HK-2 (cell line): ENCODE measurements around the gene LRRC4C.
"Not testable (repeated sequence)": the region's sequence is repeated elsewhere in the genome, so short reads cannot be mapped to it uniquely, and the experiment has no call there.

Experiments used
- DNase-seq: peaks from one replicate; pipeline ENCODE4 v3.0.0-alpha.2; 2018; ENCODE audit not compliant: unreplicated experiment

The LRRC4C gene

DNA sequence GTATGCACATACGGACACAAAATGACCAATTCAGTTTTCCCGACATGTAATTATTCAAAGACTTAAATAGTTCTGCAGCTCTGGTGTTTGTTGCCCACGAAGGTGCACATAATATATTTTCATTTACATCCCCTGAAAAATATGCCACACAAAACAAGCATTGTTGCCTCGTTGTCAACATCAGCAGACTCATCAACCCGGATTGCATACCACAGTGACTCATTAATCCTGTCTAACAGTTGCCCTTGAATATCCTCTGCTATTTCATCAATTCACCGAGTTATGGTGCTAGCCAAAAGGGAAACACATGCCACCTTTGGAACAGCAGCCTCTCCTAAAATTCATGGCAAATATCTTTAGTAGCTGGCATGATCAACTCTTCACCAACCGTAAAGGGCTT is 582.2 kb downstream of the LRRC4C start:
- no peak for DNase-seq

GRCh38 chr11:40867991-40868632 is 591.3 kb downstream of the LRRC4C start:
- DNase-seq, result no peak

DNA sequence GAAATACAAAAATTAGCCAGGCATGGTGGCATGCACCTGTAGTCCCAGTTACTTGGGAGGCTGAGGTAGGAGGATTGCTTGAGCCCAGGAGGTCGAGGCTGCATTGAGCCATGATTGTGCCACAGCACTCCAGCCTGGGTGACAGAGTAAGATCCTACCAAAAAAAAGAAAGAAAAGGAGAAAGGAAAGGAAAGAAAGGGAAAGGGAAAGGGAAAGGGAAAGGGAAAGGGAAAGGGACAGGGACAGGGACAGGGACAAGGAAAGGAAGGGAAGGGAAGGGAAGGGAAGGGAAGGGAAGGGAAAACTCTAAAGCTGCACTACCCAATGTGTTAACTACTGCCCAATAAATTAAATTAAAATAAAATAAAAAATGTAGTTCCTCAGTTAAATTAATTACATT is 601.7 kb downstream of the LRRC4C start:
- DNase-seq, result not testable (repeated sequence)

DNA sequence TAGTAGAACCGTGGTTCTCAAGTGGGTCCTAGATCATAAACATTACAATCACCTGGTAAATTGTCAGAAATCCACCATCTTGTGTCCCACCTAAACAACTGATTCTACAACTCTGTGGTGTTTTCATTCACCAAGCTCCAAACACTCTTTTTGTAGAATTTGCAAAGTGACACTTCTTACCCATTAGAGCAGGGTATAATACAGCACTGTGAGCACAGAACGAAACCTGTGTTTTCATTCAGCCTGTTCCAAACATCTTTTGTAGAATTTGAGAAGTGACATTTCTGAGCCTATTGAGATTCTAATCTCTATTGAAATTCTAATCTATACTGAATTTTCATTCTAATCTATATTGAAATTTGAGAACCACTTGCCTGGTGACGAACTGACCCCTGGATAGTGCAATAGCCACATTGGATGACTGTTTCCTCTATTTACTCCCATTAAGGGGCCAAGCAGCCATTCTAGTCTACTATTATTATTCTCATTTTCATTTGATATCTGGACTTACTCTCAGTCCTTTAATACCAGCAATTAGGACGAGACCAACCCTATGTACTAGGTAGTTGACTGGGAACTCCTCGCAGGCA is 616.6 kb downstream of the LRRC4C start:
- no peak for DNase-seq

GRCh38 chr11:40841231-40841630 is 618.2 kb downstream of the LRRC4C start:
- no peak for DNase-seq

DNA sequence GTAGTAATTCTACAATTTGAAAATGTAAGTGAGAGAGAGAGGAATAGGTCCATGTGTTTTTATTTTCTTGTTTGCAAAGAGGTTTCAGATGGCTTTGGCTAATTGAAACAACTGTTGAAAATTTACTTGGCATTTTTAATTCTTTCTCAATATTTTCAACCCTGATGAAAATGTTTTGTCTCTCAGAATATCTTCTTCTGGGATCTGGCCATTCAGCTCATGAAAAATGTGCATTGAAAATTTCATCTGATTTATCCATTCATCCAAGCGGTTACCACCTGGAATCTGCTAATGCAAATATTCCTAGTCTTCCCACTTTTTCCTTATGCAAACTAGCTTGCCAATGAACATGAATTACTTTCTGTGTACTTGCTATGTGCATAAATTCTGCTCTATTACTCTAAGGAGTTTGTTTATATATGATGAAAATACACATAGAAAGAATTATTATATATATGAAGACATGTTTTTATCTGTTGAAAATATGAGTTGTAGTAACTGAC is 621.2 kb downstream of the LRRC4C start:
- DNase-seq, result no peak

DNA sequence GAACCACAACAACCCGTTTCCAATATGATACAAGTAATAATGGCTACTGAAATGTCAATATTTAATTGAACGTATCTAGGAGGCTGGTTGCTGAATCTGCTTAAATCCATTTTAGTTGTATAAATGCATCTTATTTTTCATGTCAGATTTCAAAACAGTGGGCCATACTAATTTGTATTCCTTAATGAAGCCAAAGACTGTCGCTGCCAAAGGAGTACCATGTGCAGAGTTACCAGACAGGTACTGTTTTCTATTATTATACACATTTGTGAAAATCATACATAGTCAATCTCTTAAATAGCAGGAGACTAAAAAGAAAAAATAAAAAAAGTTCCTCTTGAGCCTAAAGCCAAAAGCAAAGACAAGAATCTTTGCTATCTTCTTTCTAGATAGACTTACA is 632.3 kb downstream of the LRRC4C start:
- no peak for DNase-seq

DNA sequence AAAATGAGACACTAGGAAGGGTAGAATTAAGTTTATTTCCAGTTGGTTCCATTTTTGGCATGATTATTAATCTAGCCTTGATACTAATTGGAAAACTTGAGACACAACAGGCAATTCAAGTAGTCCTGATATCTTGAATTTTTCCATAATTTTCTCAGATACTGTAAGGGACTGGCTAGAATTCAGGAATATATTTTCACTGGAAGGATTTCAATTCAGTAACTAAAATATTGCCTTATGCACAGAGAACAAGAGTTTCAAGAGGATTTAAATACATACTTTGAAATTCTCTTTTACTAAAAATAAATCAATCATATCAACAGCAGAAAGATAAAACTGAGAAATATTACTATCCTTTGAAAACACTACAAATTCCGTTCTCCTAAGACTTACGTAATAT is 632.9 kb downstream of the LRRC4C start:
- no peak for DNase-seq

- DNase-seq, result no peak
Measured at GRCh38 chr11:40825201-40825834, 634.1 kb downstream of the LRRC4C start.

GRCh38 chr11:40819230-40819629 is 640.2 kb downstream of the LRRC4C start:
- DNase-seq, result no peak

DNA sequence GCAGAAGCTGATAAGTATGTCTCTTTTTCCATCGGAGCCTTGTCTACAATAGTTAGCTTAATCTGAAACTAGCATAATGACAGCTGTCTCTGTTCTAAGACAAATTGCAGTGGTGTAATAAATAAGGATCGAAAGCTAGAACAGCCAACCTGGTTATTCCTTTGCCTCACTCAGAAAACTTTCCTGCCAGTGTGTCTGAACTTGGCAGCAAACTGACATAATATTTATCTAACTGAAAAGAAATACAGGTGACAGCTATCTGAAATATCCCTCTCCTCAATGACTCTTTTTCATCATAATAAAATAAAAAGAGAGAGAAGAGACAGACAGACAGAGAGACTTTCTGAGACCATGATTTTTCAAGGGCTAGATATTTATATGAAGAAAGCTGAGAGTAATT is 642.5 kb downstream of the LRRC4C start:
- no peak for DNase-seq

GRCh38 chr11:40797981-40798380 is 661.5 kb downstream of the LRRC4C start:
- DNase-seq, result peak; percentile 29

DNA sequence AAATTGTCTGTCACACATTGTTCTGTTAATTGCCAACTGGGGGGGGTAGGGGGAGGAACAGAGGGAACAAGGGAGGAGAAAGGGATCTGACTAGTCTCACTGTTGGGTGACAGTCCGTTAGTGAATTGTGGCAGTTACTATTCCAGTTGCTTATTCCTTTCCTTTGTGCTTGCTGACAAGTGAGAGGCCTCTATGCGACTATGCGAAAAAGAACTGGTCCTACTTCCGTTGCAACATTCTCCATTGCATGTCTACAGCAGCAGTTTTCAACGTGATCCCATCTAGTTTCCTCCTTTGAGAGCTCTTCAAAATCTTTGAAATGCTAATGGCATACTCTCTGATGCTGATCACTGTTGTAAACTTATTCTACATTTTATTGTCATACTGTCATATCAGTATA is 672.2 kb downstream of the LRRC4C start:
- no peak for DNase-seq

- no peak for DNase-seq
Measured at GRCh38 chr11:40763046-40763445, 696.4 kb downstream of the LRRC4C start.

- DNase-seq, result no peak
Measured at GRCh38 chr11:40759341-40759740, 700.1 kb downstream of the LRRC4C start.

- no peak for DNase-seq
Measured at GRCh38 chr11:40754297-40754696, 705.2 kb downstream of the LRRC4C start.

DNA sequence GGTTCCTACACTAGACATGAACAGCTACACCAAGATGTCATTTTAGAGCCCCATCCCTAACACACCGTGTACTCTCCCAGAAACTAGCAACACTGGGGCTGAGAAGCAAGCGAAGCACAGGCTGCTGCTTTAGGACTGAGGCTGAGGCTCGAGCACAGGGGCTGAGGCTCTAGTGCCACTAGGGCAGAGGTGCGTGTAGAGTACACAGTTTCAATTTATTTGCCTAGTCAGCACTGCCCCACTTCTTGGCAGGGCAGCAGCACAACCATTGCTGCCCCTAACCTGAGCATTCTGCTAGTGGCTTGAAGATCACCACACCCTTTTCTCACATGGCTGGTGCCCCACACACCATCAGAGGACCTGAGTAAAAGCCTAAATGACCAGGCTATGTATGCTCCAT is 713.2 kb downstream of the LRRC4C start:
- DNase-seq, result no peak

- no peak for DNase-seq
Measured at GRCh38 chr11:40732132-40732531, 727.3 kb downstream of the LRRC4C start.

DNA sequence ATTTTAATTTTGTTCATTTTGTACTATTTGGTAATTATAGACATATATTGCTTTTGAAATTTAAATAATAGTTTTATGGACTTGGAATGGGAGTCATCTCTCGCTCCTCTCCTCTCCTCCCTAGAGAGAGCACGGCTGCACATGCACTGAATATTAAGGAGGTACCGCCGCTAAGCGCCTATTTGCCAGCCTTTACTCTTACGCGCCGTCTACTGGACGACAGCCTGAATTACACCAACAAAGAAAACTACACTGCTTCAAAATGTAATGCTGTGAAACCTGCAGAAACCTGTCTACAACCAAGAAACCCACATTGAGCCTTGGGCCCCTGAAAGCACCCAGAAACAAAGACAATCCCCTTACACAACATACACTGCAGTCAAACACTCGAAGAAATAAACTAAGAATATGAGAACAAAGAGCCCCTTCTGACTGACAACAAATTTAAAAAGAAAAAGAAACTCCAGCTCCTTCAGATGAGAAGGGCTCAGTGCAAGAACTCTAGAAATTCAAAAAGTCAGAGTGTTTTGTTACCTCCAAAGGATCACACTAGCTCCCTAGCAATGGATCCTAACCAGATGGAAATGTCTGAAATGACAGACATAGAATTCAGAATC is 737.2 kb downstream of the LRRC4C start:
- DNase-seq, result no peak

DNA sequence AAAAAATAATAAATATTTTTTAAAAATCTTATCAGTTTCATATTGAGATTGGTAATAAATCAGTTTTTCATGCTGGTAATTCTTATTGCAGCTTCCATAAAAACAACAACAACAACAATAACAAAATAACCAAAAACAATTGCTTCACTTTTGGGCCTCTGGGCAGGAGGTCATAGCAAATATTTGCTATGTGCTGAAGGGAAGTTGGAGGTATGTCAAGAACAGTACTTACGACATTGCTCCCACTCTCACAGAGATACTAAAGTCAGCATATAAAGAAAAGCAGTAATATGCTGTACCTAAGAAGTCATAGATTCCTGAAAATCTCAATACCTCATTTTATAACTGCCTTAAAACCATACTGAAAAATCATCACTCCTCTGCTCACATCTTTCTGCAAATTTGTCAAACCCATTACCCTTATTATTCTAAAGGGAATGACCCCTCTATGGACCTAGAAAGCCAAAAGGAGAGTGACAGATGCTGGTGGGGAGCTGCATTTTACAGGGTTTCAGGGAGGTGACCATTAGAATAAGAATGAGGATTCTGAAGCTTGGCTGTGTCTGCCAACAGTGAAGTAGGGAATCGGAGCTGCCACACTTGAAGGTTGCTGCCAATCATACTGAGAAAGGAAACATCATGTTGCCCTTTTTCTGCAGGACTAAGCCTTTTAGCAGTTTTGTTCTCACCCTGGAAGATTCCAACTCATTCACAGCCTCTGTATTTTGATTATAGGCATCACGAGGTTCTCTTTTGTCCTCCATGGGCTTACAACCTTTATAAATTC is 742.9 kb downstream of the LRRC4C start:
- DNase-seq, result no peak

GRCh38 chr11:40713083-40713482 is 746.4 kb downstream of the LRRC4C start:
- DNase-seq, result no peak

- DNase-seq, result no peak
Measured at GRCh38 chr11:40701027-40701426, 758.4 kb downstream of the LRRC4C start.
